Kidney (tissue), 14 donors: ENCODE data around the gene ALK. TPM values are rescaled to one million over a fixed set of nuclear protein-coding genes. Genes with fewer than 3 reads are reported as not detected.

Source experiments
- DNase-seq, 5 donors: peaks; one replicate each; pipeline ENCODE4 v3.0.0-alpha.2; 2013 to 2020
- FAIRE-seq: peaks from 2 replicates; lab custom pipeline; 2012; peaks lifted over from hg19 to GRCh38; lab: Jason Lieb, UNC
- H3K27ac ChIP-seq, 2 donors: one replicate each; pipeline ENCODE4 v1.7.0; 2013; ENCODE audit warnings: low read depth in 2 of 2, low read length in 2 of 2, inconsistent platforms in 1 of 2
- H3K27me3 ChIP-seq: one replicate; pipeline ENCODE4 v1.7.1; 2013; ENCODE audit warnings: low read length, inconsistent platforms; ENCODE audit not compliant: control insufficient read depth, insufficient read depth
- H3K36me3 ChIP-seq, 3 donors: one replicate each; pipeline versions ENCODE4 v1.7.0 to v1.7.1; 2013; ENCODE audit warnings: low read length in 3 of 3, control low read depth in 1 of 3, inconsistent platforms in 1 of 3; ENCODE audit not compliant: insufficient read depth in 3 of 3, control insufficient read depth in 2 of 3
- H3K4me1 ChIP-seq, 3 donors: one replicate each; pipeline versions ENCODE4 v1.7.0 to v1.7.1; 2013; ENCODE audit warnings: low read length in 3 of 3, inconsistent platforms in 1 of 3, low read depth in 1 of 3; ENCODE audit not compliant: control insufficient read depth in 2 of 3, insufficient read depth in 2 of 3
- H3K4me3 ChIP-seq, 3 donors: one replicate each; pipeline versions ENCODE4 v1.7.0 to v1.8.1; 2013; ENCODE audit warnings: low read length in 3 of 3, control low read depth in 1 of 3, inconsistent platforms in 1 of 3
- H3K9ac ChIP-seq, 3 donors: one replicate each; pipeline versions ENCODE4 v1.7.0 to v1.7.1; 2013; ENCODE audit warnings: low read length in 3 of 3, control low read depth in 1 of 3, inconsistent platforms in 1 of 3
- H3K9me3 ChIP-seq, 3 donors: one replicate each; pipeline versions ENCODE4 v1.7.0 to v1.7.1; 2013; ENCODE audit warnings: low read length in 3 of 3, control low read depth in 1 of 3, inconsistent platforms in 1 of 3; ENCODE audit not compliant: control insufficient read depth in 2 of 3, insufficient read depth in 1 of 3
- CTCF ChIP-seq: IDR thresholded peaks from 3 replicates; pipeline ENCODE4 v1.5.1; 2012; ENCODE audit warnings: mild to moderate bottlenecking, moderate library complexity, borderline replicate concordance; ENCODE audit not compliant: insufficient read depth; ENCODE audit errors: extremely low read depth
- intact Hi-C: fragments of 100-400 bp; cut with DNase I; formaldehyde crosslinking; loops from one replicate; pipeline ENCODE4 v1.11.1; 2022
- polyA plus RNA-seq: library from polyadenylated mRNA; stranded (reverse); fragments of 350-450 nt; fragmentation: Illumina TruSeq; extraction: RNeasy Lipid Tissue Mini Kit (QIAGEN cat#74804); gene quantifications from one replicate; pipeline ENCODE4 v1.2.3, GENCODE V29; 2014; ENCODE audit warnings: low read depth, low replicate concordance; ENCODE audit not compliant: insufficient read depth
- total RNA-seq: library from RNA; stranded (reverse); fragmentation: NEBNext Ultra II Directional; extraction: Animal tissue kit (Norgen Biotek cat#: 25700); gene quantifications from one replicate; pipeline ENCODE4 v1.2.1, GENCODE V29; 2021
- donor health status: control.
- donor health status: control.
- donor health status: control.
- donor health status: control.
- donor health status: control.
- donor health status: DM: yes; HTN: yes; CAD: no.
- donor health status: Normal renal cell carcinoma (clear cell type).

The ALK gene
- total and polyA plus RNA-seq, 2 donors from 2014 or later = 0.13 TPM; not detected in 1

- intact Hi-C loops = no loop called here
- DNase-seq (no peak), FAIRE-seq (no peak)
- TF ChIP-seq CTCF = no peak
- no peaks in the 10 kb centered on the region for H3K27me3 ChIP-seq
- H3K9me3 ChIP-seq = no peaks in the 10 kb centered on the region
- no peak overlapping the region for H3K27ac ChIP-seq
- H3K36me3 ChIP-seq = no peaks in the 10 kb centered on the region
- H3K4me3 ChIP-seq = no peak overlapping the region
- no peaks in the 10 kb centered on the region for H3K4me1 ChIP-seq
- H3K9ac ChIP-seq = no peak overlapping the region
These were observed 732.3 kb downstream of the ALK start for GRCh38 chr2:29189052-29189451.

GRCh38 chr2:29187926-29188325 is 733.5 kb downstream of the ALK start:
- Histone ChIP-seq H3K27ac (no peak overlapping the region), H3K27me3 (no peaks in the 10 kb centered on the region), H3K9ac (no peak overlapping the region), H3K4me3 (no peak overlapping the region), H3K36me3 (no peaks in the 10 kb centered on the region), H3K9me3 (no peaks in the 10 kb centered on the region), H3K4me1 (no peaks in the 10 kb centered on the region)
- FAIRE-seq = no peak
- intact Hi-C loops = no loop called here
- no peak for TF ChIP-seq CTCF
- no peak for DNase-seq

- Histone ChIP-seq H3K9me3 (no peaks in the 10 kb centered on the region), H3K27ac (no peak overlapping the region), H3K9ac (no peak overlapping the region), H3K4me3 (no peak overlapping the region), H3K4me1 (no peaks in the 10 kb centered on the region), H3K27me3 (no peaks in the 10 kb centered on the region), H3K36me3 (peaks cover 0 to 3% (median 0%) of the 10 kb centered on the region in 3 donors)
- no peak for DNase-seq
- intact Hi-C loops = no loop called here
- FAIRE-seq = no peak
- no peak for TF ChIP-seq CTCF
These were observed 734.6 kb downstream of the ALK start for GRCh38 chr2:29186817-29187216.

GRCh38 chr2:29184531-29184930 is 736.9 kb downstream of the ALK start:
- Histone ChIP-seq H3K9me3 (no peaks in the 10 kb centered on the region), H3K27me3 (no peaks in the 10 kb centered on the region), H3K9ac (no peak overlapping the region), H3K36me3 (peaks cover 0 to 9% (median 0%) of the 10 kb centered on the region in 3 donors), H3K4me1 (no peaks in the 10 kb centered on the region), H3K27ac (no peak overlapping the region), H3K4me3 (no peak overlapping the region)
- no peak for TF ChIP-seq CTCF
- intact Hi-C loops = no loop called here
- no peak for DNase-seq
- no peak for FAIRE-seq
